GM21717 (cell line): ENCODE results near the gene OR1L6.

Experiments
- ATAC-seq: cut with Tn5 transposase; IDR thresholded peaks from one replicate; pipeline ENCODE4 v1.9.1; 2021; ENCODE audit warnings: mild to moderate bottlenecking, moderate library complexity; ENCODE audit not compliant: unreplicated experiment

OR1L6 gene, protein sequence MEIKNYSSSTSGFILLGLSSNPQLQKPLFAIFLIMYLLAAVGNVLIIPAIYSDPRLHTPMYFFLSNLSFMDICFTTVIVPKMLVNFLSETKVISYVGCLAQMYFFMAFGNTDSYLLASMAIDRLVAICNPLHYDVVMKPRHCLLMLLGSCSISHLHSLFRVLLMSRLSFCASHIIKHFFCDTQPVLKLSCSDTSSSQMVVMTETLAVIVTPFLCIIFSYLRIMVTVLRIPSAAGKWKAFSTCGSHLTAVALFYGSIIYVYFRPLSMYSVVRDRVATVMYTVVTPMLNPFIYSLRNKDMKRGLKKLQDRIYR

GRCh38 chr9:122742003-122742402 lies at the start of gene OR1L6:
Gene OR1L6 (plus strand): TSS chr9:122742303. CDS start chr9:122749848, 7,545 bp downstream.
- no peak for ATAC-seq

DNA sequence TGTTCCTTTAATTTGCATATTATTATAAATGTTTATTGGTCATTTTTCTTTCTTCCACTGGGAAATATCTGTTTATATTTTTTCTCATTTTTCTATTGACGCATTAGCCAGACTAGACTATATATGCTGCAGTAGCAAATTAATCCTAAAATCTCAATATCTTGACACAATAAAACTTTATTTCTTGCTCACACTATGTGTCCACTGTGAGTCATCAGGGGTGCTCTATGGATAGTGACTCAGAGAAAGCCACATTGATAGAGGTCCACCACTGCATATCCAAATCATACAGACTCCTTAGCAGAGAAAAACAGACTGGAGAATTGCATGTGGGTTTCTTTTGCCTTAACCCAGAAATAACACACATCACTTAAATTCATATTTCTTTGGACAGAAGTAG lies 46.4 kb upstream of the OR1L6 start:
- no peak for ATAC-seq

DNA sequence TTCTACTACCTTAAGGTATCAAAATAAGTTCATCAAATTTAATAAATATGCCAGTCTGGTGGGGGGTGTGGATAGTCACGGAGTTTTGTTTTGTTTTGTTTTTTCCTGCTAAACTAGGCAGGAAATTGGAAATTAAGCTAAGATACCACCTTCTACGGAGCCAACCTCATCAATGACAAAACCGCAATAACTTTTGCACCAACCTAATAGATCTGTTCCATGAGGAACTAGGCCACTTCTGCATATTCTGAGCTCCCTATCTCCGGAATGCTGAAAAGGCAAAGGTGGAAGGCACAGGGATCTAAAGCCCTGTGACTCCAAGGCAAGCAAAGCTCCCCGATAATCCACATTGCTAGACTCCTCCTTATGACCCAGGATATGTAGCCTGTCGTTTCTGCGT lies 24.1 kb upstream of the OR1L6 start:
- ATAC-seq: no peak

DNA sequence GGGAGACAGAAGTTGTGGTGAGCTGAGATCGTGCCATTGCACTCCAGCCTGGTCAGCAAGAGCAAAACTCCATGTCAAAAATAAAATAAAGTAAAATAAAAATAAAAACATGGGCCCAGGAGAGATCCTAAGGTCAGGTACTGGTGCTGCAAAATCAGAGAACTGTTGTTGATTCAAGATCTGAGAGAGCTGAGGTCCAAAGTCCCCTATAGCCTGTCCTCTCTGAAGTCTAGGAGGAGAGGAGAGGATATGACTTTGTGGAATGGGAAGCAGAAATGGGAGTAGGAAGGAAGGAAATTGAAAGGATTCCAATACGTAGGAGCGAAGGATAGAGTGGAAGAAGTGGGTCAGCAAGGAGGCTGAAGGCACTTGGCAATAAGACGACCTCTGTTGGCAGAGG lies 22.9 kb upstream of the OR1L6 start:
- no peak for ATAC-seq

DNA sequence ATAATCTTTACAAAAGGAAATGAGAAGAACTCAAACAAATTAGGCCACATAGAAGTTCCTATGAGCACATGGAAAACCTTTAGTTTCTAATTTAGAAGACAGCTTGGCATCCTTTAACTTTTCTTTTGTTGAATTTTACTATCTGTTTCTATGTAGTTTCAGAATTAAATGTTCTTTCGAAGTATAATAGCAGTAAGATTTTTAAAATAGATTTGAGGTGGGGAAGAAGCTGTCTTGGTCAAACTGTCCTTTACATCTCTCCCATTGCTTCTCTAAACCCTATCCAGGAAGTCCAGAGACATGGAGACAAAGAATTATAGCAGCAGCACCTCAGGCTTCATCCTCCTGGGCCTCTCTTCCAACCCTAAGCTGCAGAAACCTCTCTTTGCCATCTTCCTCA lies 18.4 kb upstream of the OR1L6 start, which contains the start of gene OR1L4:
OR1L4 (plus strand) TSS at position 301 of the 400 bp plus-strand sequence; CDS start at position 301, 0 bp downstream.
- no peak for ATAC-seq

DNA sequence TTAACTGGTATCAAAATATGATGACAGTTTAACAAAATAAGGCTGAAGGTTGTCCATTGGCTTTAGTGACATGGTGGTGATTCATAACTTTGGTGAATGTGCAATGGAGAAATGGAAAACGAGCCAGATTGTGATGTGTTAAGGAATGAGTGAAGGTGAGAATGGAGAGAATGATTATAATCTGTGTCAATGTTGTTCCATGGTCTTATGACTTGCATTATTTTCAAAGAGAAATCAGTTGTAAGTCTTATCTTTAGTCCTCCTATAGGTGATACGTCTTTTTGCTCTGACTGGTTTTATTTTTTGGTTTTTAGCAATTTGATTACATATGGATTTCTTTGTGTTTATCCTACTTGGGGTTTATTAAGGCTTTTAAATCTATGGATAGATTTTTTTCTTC lies 12.7 kb downstream of the OR1L6 start:
- ATAC-seq: no peak

GRCh38 chr9:122767817-122768216 lies 25.7 kb downstream of the OR1L6 start:
- no peak for ATAC-seq

GRCh38 chr9:122777052-122777451 lies 34.9 kb downstream of the OR1L6 start:
- no peak for ATAC-seq

- no peak for ATAC-seq
Measured at GRCh38 chr9:122777935-122778627, 36.0 kb downstream of the OR1L6 start.

- ATAC-seq: no peak
Measured at GRCh38 chr9:122779181-122779580, 37.1 kb downstream of the OR1L6 start.

DNA sequence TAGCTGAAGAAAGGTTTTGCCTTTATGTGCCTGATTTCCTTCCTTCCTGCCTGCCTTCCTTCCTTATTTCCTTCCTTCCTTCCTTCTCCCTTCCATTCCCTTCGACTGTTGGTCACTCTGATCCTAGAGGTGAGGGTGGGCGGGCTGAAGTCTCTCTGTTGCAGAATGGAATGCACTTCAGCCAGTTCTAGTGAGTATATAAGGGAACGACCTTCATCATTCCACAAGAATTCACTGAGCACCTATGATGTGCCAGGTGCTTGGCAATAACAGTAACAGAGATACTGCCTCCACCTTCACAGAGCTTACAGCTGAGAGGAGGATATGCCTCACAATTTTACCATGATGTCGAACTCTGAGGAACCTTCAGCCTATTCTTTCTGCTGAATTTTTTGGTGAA lies 37.9 kb downstream of the OR1L6 start:
- no peak for ATAC-seq

DNA sequence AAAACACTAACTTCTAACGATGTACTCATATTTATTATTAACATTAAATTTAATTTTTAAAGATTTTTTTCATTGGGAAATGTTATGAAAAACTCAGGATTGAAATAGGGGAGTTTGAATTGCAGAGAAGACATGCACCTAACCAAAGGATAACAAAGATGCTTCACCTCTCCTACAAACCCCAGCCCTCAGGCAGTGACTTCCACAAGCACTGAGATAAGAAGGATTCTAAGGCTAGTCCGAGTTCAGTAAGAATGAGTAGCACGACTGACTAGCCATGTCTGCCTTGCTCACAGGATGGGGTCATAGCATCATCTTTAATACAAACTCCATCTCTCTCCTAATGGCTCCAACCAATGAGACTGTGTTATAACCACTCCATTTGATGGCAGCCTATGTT lies 39.6 kb downstream of the OR1L6 start:
- ATAC-seq: no peak

GRCh38 chr9:122785269-122785668 lies 43.2 kb downstream of the OR1L6 start:
- no peak for ATAC-seq

DNA sequence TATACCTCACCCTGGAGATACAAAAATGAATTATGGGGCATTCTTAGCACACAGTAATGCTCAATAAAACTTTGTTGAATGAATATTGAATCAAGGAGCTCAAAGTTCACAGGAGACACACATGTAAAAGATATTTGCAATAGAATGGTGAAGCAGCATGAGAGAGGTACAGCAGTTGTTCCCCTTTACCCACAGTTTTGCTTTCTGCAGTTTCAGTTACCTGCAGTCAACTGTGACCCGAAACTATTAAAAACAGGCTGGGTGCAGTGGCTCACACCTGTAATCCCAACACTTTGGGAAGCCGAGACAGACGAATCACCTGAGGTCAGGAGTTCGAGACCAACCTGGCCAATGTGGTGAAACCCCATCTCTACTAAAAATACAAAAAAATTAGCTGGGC lies 44.2 kb downstream of the OR1L6 start:
- ATAC-seq: no peak

DNA sequence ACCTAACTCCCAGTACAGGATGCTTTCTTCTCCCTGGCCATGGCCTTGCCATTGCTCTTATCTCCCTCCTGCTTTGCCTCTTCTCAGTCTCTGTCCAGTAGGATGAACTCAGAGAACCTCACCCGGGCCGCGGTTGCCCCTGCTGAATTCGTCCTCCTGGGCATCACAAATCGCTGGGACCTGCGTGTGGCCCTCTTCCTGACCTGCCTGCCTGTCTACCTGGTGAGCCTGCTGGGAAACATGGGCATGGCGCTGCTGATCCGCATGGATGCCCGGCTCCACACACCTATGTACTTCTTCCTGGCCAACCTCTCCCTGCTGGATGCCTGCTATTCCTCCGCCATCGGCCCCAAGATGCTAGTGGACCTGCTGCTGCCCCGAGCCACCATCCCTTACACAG lies 46.7 kb downstream of the OR1L6 start, which contains the start of gene OR5C1:
OR5C1 (plus strand) TSS at position 103 of the 400 bp plus-strand sequence; CDS start at position 103, 0 bp downstream.
- no peak for ATAC-seq

- no peak for ATAC-seq
Measured at GRCh38 chr9:122789256-122790046, 47.3 kb downstream of the OR1L6 start.

DNA sequence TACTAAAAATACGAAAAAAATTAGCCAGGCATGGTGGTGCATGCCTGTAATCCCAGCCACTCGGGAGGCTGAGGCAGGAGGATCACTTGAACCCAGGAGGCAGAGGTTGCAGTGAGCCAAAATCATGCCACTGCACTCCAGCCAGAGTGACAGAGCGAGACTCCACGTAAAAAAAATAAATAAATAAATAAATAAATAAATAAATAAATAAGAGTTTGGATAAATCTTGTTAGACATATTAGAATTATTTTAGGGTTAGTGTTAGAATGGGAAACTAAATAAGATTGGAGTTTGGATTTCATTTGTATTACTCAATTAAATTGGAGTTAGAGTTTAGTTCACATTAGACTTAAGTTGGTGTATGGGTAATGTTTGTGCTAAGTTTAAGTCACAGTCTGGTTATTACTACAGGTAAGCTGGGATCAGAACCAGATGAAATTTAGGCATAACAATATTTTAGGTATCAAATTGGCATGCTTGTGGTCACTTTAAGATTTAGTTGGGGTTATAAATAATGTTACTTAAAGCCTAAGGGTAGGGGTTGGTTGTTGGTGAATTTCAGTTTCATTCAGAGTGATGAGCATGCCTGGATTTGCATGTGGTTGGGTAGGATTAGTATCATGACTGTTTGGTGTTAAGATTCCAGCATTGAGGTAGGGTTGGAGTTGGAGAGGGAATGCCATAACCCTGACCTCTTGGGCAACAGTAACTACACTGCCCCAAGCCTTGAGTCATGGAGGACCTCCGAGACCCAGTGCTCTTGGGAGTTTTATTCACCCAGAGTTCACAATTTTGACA lies 50.0 kb downstream of the OR1L6 start:
- no peak for ATAC-seq

DNA sequence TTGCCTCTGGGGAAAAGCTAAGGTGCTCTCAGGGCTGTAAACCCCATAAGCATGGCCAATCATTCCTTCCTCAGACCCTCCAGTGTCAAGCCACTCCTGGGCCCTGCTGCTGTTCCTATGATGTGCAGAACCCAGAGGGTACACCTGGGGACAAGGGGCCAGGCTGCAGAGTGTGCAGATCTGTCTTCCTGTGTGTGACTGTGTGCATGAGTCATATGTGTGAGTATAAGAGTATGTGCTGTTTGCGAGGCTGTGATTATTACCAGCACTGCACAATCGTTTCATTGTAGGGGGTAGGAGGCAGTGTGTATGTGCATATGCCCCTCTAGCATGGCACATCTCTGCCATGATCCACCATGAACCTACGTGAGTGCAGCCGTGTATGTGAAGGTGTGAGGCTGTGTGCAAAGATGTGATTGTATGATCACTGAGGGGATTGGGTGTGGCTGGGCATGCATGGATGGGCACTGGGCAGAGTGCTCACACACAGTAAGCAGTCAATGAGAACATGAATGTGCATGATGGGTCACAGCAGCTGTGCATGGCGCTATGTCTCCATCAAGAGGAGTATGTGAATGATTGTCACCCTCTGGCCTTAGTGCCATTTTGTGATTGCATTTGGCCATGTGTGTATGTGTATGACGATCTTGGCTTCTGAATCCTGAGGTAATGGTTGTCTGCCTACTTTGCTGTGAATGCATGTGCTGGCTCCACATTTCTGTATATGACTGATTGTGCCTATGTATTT lies 55.4 kb downstream of the OR1L6 start:
- no peak for ATAC-seq
